ENCODE results near the gene ZSWIM3. TPM values are rescaled to one million over a fixed set of nuclear protein-coding genes. Genes with fewer than 3 reads are reported as not detected.
"Not testable (repeated sequence)": the region's sequence is repeated elsewhere in the genome, so short reads cannot be mapped to it uniquely, and the experiment has no call there.

ZSWIM3 gene
- total and polyA plus RNA-seq, 4 experiments from 2014 or later: 0.77 to 7.1 (median 4.6) TPM

DNA sequence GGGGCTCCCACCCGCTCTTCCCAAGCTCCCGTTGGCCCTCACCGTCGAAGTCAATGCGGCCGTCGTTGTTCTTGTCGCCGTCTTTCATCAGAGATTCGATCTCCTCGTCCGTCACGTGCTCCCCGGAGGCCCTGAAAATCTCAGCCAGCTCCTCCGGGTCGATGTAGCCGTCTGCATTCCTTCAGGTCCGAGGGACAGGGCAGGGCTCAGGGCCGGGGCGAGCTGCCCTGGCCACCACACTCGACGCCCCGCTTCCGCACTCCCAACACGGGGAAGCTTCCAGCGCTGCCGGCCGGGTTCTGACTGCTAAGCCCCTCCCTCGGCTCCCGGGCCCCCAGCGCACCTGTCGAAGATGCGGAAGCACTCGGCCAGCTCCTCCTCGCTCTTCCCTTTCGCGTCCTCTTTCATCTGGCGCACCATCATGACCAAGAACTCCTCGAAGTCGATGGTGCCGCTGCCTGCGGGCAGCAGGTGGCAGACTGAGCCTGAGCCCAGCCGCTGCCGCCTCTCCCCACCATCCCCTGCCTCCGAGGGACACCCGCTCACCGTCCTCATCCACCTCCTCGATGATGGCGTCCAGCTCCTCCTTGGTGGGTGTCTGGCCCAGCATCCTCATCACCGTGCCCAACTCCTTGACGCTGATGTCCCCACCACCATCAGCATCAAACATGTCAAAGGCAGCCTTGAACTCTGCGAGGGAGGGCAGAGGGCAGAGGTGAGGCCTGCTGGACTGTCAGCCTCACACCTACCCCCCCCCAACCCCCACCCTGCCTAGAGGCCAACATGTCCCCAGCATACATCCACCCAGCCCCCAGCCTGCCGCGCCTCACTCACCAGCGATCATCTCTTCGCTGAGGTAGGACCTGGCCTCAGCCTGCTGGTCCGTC is 33.2 kb upstream of the ZSWIM3 start:
- peaks cover 7 to 22% (median 15%) of the 10 kb centered on the region in 4 donors for H3K4me1 Mint-ChIP-seq
- POLR2A ChIA-PET (ENCODE audit: partially characterized antibody): interaction anchor here (0.6 to 2.3 kb wide), 10 partner anchors 10 to 128 kb away, joined by 3 to 13 read pairs (median 4); partner anchors contain the start of genes CTSA, NEURL2, PCIF1 and SNX21
- intact Hi-C loops (cut with micrococcal nuclease): loop anchor here (1.0 to 2.0 kb wide), 3 partner anchors 33 to 139 kb away; partner anchors contain the start of genes ACOT8, CTSA, NEURL2 and ZSWIM3

DNA sequence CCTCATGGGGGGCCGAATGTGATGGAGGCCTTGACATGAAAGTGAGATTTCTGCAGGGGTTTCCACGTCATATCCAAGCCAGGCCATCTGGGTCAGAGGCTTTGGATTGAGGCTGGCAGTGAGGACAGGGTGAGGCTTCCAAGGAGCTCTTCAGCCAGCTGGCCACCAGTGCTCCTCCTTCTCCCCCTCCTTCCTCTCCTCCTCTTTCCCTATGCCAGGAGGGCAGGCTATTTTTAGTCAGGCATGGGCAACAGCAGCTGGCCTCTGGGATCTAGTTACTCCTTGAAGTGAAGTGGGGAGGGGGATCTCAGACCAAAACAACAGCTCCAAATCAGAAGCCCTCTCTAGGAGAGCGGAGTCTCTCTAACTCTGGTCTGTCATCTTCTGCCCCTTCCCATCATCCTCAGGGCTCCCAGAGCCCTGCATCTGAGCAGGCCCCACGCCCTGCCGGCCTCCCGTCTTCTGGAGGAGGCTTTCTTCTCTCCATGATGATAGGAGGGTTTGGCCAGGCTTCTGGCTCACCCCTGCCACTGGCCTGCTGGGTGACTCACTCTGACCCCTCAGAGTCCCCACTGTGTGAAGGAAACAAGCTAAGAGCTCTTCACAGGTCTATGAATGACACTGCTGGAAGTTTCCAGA is 30.9 kb upstream of the ZSWIM3 start:
- POLR2A ChIA-PET (ENCODE audit: partially characterized antibody): interaction anchor here (0.7 to 1.2 kb wide), 2 partner anchors 107 to 1522 kb away, joined by 3 read pairs; no protein-coding TSS in a partner anchor
- Mint-ChIP-seq H3K4me1 (peaks cover 7 to 22% (median 15%) of the 10 kb centered on the region in 4 donors), H3K27ac (no peak overlapping the region), H3K4me3 (no peak overlapping the region), H3K9me3 (no peaks in the 10 kb centered on the region), H3K36me3 (no peaks in the 10 kb centered on the region), H3K27me3 (peaks cover 6 to 20% of the 10 kb centered on the region in 2 donors)
- DNase-seq: no peak
- Histone ChIP-seq H3K27me3 (ENCODE audit: insufficient read depth, low read length) (no peaks in the 10 kb centered on the region), H3K27ac (ENCODE audit: low read depth, low read length) (no peak overlapping the region), H3K9me3 (ENCODE audit: control insufficient read depth in 1 of 2, low read length in 2 of 2) (no peaks in the 10 kb centered on the region), H3K36me3 (ENCODE audit: insufficient read depth, low read length) (no peaks in the 10 kb centered on the region), H3K4me3 (ENCODE audit: low read length in 2 of 2) (no peak overlapping the region), H3K4me1 (ENCODE audit: insufficient read depth, low read length) (peaks cover 7% of the 10 kb centered on the region)
- CTCF ChIA-PET (ENCODE audit: partially characterized antibody): no interaction called here
- intact Hi-C loops (cut with micrococcal nuclease): no loop called here

More for the DNA sequence above, 33.2 kb upstream of the ZSWIM3 start:
- H3K27me3 Mint-ChIP-seq: peaks cover 6 to 19% of the 10 kb centered on the region in 2 donors
- peak; percentile 37 to 58 (median 47) for DNase-seq
- H3K4me3 Mint-ChIP-seq: peak overlapping the region; percentile 64 to 84 (median 80)
- Histone ChIP-seq H3K9me3 (ENCODE audit: control insufficient read depth in 1 of 2, low read length in 2 of 2) (no peaks in the 10 kb centered on the region), H3K27me3 (ENCODE audit: insufficient read depth, low read length) (no peaks in the 10 kb centered on the region), H3K36me3 (ENCODE audit: insufficient read depth, low read length) (no peaks in the 10 kb centered on the region), H3K4me1 (ENCODE audit: insufficient read depth, low read length) (peaks cover 7% of the 10 kb centered on the region), H3K27ac (ENCODE audit: low read depth, low read length) (no peak overlapping the region), H3K4me3 (ENCODE audit: low read length in 2 of 2) (peak overlapping the region in 1 of 2 donors; percentile 46)
- H3K9me3 Mint-ChIP-seq: no peaks in the 10 kb centered on the region
- peak overlapping the region in 6 of 7 donors; percentile 2 to 86 (median 66) for H3K27ac Mint-ChIP-seq
- CTCF ChIA-PET (ENCODE audit: partially characterized antibody): interaction anchor here (0.8 to 2.9 kb wide), 11 partner anchors 9 to 146 kb away, joined by 3 to 11 read pairs (median 4); partner anchors contain the start of genes CTSA and PCIF1
- H3K36me3 Mint-ChIP-seq: no peaks in the 10 kb centered on the region

DNA sequence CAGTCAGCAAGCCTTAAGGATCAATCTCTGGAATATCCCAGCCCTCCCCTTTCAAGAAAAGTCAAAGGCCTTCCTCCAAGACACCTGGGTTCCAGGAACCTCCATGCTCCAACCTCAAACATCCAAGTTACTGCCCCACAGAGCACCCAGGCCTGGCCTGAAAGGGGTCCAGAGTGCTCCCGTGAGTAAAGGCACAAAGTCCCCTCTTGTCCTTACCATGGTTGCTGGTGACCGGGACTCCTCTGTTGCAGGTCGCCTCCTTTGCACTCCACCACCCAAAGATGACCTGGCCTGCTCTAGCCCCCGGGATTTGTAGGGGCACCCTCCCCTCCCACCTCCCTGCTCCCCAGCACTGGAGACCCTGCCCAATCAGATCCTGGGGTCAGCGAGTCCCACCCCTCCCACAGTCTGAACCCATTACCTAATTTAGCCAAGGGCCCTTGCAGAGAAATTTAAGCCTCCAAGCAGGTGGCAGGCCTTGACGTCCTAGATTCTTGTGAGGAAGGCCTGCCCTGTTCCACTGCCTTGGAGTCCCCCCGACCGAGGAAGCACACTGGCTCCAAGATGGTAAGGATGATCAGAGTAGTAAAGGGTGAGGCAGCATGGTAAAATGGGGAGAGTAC is 30.3 kb upstream of the ZSWIM3 start, which contains the start of gene TNNC2:
Gene TNNC2 (minus strand): TSS at position 283 of the 623 bp plus-strand sequence. CDS start 64 bp downstream, at position 219.
- Mint-ChIP-seq H3K36me3 (no peaks in the 10 kb centered on the region), H3K9me3 (no peaks in the 10 kb centered on the region), H3K27me3 (peaks cover 6 to 17% of the 10 kb centered on the region in 2 donors), H3K27ac (peak within 1 kb of the TSS in 1 of 7 donors; percentile 18), H3K4me1 (peaks cover 7 to 19% (median 15%) of the 10 kb centered on the region in 4 donors), H3K4me3 (peak within 1 kb of the TSS in 1 of 8 donors; percentile 31)
- ChIA-PET POLR2A (ENCODE audit: partially characterized antibody) (interaction anchor here (1.2 kb wide), 1 partner anchor 107 kb away, joined by 3 read pairs; no protein-coding TSS in a partner anchor), CTCF (ENCODE audit: partially characterized antibody) (interaction anchor here (1.0 kb wide), 1 partner anchor 143 kb away, joined by 3 read pairs; no protein-coding TSS in a partner anchor)
- no peak within 1 kb of the TSS for H3K4me3 ChIP-seq (ENCODE audit: low read length in 2 of 2)
- H3K27me3 ChIP-seq (ENCODE audit: insufficient read depth, low read length): no peaks in the 10 kb centered on the region
- no peaks in the 10 kb centered on the region for H3K36me3 ChIP-seq (ENCODE audit: insufficient read depth, low read length)
- intact Hi-C loops (cut with micrococcal nuclease): no loop called here
- DNase-seq: no peak
- H3K4me1 ChIP-seq (ENCODE audit: insufficient read depth, low read length): peaks cover 7% of the 10 kb centered on the region
- no peaks in the 10 kb centered on the region for H3K9me3 ChIP-seq (ENCODE audit: control insufficient read depth in 1 of 2, low read length in 2 of 2)
- no peak within 1 kb of the TSS for H3K27ac ChIP-seq (ENCODE audit: low read depth, low read length)

GRCh38 chr20:45827712-45828111 is 29.7 kb upstream of the ZSWIM3 start:
- Histone ChIP-seq H3K9me3 (ENCODE audit: control insufficient read depth in 1 of 2, low read length in 2 of 2) (no peaks in the 10 kb centered on the region), H3K4me3 (ENCODE audit: low read length in 2 of 2) (no peak overlapping the region), H3K36me3 (ENCODE audit: insufficient read depth, low read length) (no peaks in the 10 kb centered on the region), H3K4me1 (ENCODE audit: insufficient read depth, low read length) (peaks cover 6% of the 10 kb centered on the region), H3K27me3 (ENCODE audit: insufficient read depth, low read length) (no peaks in the 10 kb centered on the region), H3K27ac (ENCODE audit: low read depth, low read length) (no peak overlapping the region)
- peaks cover 7 to 18% (median 13%) of the 10 kb centered on the region in 4 donors for H3K4me1 Mint-ChIP-seq
- H3K27ac Mint-ChIP-seq: no peak overlapping the region
- DNase-seq: no peak
- no peak overlapping the region for H3K4me3 Mint-ChIP-seq
- no peaks in the 10 kb centered on the region for H3K9me3 Mint-ChIP-seq
- intact Hi-C loops (cut with micrococcal nuclease): no loop called here
- no peaks in the 10 kb centered on the region for H3K36me3 Mint-ChIP-seq
- CTCF ChIA-PET (ENCODE audit: partially characterized antibody): interaction anchor here (0.6 to 1.0 kb wide), 2 partner anchors 21 to 142 kb away, joined by 3 read pairs; no protein-coding TSS in a partner anchor
- H3K27me3 Mint-ChIP-seq: peaks cover 6 to 15% of the 10 kb centered on the region in 2 donors
- POLR2A ChIA-PET (ENCODE audit: partially characterized antibody): no interaction called here

DNA sequence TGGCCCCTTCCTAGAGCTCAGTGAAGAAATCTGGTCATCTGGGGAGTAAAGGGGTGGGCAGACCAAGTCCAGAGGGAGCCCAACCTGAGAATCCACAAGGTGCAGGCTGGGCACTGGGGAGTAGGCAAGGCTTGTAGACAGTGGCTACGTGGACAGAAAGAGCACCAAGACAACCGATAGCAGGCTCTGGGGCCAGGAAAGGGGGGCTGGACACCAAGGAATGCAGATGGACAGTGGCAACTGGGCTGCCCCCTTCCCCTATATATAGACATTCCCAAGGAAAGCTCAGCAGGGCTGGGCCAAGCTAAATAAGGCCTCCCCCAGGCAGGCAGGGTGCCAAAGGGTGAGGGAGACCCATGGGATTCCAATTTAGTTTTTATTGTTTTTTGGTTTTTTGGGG is 28.8 kb upstream of the ZSWIM3 start:
- DNase-seq: no peak
- no peak overlapping the region for H3K4me3 ChIP-seq (ENCODE audit: low read length in 2 of 2)
- Mint-ChIP-seq H3K36me3 (no peaks in the 10 kb centered on the region), H3K4me3 (no peak overlapping the region), H3K27ac (no peak overlapping the region), H3K27me3 (peaks cover 6 to 11% of the 10 kb centered on the region in 2 donors), H3K9me3 (no peaks in the 10 kb centered on the region), H3K4me1 (peaks cover 13 to 23% (median 18%) of the 10 kb centered on the region in 4 donors)
- intact Hi-C loops (cut with micrococcal nuclease): no loop called here
- H3K4me1 ChIP-seq (ENCODE audit: insufficient read depth, low read length): peaks cover 6% of the 10 kb centered on the region
- H3K36me3 ChIP-seq (ENCODE audit: insufficient read depth, low read length): no peaks in the 10 kb centered on the region
- H3K27me3 ChIP-seq (ENCODE audit: insufficient read depth, low read length): no peaks in the 10 kb centered on the region
- H3K9me3 ChIP-seq (ENCODE audit: control insufficient read depth in 1 of 2, low read length in 2 of 2): no peaks in the 10 kb centered on the region
- ChIA-PET CTCF (ENCODE audit: partially characterized antibody) (interaction anchor here (1.0 kb wide), 1 partner anchor 142 kb away, joined by 3 read pairs; no protein-coding TSS in a partner anchor), POLR2A (ENCODE audit: partially characterized antibody) (no interaction called here)
- H3K27ac ChIP-seq (ENCODE audit: low read depth, low read length): no peak overlapping the region

DNA sequence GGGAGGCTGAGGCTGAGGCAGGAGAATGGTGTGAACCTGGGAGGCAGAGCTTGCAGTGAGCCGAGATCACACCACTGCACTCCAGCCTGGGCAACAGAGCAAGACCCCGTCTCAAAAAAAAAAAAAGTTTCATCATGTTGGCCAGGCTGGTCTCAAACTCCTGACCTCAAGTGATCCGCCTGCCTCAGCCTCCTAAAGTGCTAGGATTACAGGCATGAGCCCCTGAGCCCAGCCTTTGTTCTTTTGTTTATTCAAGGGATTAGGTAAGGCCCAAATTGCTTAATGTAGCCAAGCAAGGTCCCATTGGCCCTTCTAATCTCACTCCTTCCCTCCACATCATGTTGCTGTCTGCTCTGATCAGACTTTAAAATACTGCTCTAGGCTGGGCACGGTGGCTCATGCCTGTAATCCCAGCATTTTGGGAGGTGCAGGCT is 27.7 kb upstream of the ZSWIM3 start:
- H3K4me3 Mint-ChIP-seq; H3K27me3 Mint-ChIP-seq; POLR2A ChIA-PET (ENCODE audit: partially characterized antibody); CTCF ChIA-PET (ENCODE audit: partially characterized antibody); intact Hi-C loops (cut with micrococcal nuclease); H3K27ac Mint-ChIP-seq; H3K36me3 ChIP-seq (ENCODE audit: insufficient read depth, low read length); DNase-seq; H3K4me3 ChIP-seq (ENCODE audit: low read length in 2 of 2); H3K9me3 Mint-ChIP-seq; H3K36me3 Mint-ChIP-seq; H3K27ac ChIP-seq (ENCODE audit: low read depth, low read length); H3K27me3 ChIP-seq (ENCODE audit: insufficient read depth, low read length); H3K9me3 ChIP-seq (ENCODE audit: control insufficient read depth in 1 of 2, low read length in 2 of 2): not testable (repeated sequence)
- peaks cover 13% of the 10 kb centered on the region for H3K4me1 ChIP-seq (ENCODE audit: insufficient read depth, low read length)
- H3K4me1 Mint-ChIP-seq: peaks cover 9 to 17% (median 10%) of the 10 kb centered on the region in 4 donors

Measured in CD4-positive, alpha-beta memory T cell (primary cell).